ENCODE measurements around the gene UBN1. TPM values are rescaled to one million over a fixed set of nuclear protein-coding genes. Genes with fewer than 3 reads are reported as not detected.

Gene UBN1
- total RNA-seq, 2 experiments from 2014 or later: 45.7 to 45.8 TPM

DNA sequence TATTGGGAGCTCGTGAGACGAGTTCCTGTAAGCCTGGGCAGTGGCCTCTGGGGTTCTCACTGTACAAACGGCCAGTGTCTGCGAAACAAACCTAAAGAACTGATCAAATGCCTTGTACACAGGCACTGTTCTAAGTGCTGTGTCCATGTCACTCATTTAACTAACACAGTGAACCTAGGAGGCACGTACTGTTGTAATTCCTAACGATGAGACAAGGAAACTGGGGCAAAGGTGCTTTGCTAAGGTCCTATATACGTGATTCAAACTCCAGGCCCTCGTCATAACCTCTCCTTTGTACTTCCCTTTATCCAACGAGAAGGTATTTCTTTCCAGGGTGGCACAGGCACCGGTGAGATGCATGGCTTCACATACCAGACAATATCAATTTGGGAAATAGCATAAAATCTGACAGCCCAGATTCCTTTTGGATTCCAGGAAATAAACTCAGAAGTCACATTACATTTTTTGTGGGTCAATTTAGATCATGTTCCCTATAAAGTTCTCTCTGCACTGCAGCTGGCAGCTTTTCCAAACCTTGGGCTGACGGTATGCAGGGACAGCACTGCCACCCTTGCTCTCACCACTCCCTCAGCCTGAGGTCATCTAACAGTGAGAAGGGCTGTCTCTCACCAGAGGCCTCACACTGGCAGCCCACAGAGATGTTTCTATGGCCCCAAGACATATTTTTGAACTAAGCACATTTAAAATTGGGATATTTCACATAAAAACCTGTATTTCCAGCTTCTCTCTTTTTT lies 18.5 kb upstream of the UBN1 start:
- intact Hi-C loops (cut with DNase I, micrococcal nuclease): no loop called here
- Histone ChIP-seq H3K4me3 (ENCODE audit: low read length) (no peak overlapping the region), H3K4me1 (ENCODE audit: insufficient read depth, low read length) (no peaks in the 10 kb centered on the region), H3K36me3 (ENCODE audit: insufficient read depth, low read length) (peaks cover 83% of the 10 kb centered on the region), H3K9me3 (ENCODE audit: control insufficient read depth in 1 of 2, insufficient read depth in 1 of 2, low read length in 2 of 2) (no peaks in the 10 kb centered on the region), H3K27ac (ENCODE audit: low read depth in 1 of 2, low read length in 2 of 2) (no peak overlapping the region), H3K27me3 (ENCODE audit: control insufficient read depth in 1 of 2, insufficient read depth in 2 of 2, low read length in 2 of 2) (no peaks in the 10 kb centered on the region)
- H3K4me1 Mint-ChIP-seq (ENCODE audit: low read depth): peaks cover 5% of the 10 kb centered on the region
- DNase-seq: no peak
- peaks cover 90% of the 10 kb centered on the region for H3K36me3 Mint-ChIP-seq (ENCODE audit: low read depth)
- H3K9me3 Mint-ChIP-seq: no peaks in the 10 kb centered on the region
- ChIA-PET POLR2A (no interaction called here), CTCF (interaction anchor here (0.6 kb wide), 1 partner anchor 332 kb away, joined by 4 read pairs; no protein-coding TSS in a partner anchor)
- H3K27me3 Mint-ChIP-seq: no peaks in the 10 kb centered on the region
- H3K4me3 Mint-ChIP-seq: no peak overlapping the region
- TF ChIP-seq, protein P1, sequence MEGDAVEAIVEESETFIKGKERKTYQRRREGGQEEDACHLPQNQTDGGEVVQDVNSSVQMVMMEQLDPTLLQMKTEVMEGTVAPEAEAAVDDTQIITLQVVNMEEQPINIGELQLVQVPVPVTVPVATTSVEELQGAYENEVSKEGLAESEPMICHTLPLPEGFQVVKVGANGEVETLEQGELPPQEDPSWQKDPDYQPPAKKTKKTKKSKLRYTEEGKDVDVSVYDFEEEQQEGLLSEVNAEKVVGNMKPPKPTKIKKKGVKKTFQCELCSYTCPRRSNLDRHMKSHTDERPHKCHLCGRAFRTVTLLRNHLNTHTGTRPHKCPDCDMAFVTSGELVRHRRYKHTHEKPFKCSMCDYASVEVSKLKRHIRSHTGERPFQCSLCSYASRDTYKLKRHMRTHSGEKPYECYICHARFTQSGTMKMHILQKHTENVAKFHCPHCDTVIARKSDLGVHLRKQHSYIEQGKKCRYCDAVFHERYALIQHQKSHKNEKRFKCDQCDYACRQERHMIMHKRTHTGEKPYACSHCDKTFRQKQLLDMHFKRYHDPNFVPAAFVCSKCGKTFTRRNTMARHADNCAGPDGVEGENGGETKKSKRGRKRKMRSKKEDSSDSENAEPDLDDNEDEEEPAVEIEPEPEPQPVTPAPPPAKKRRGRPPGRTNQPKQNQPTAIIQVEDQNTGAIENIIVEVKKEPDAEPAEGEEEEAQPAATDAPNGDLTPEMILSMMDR (IDR thresholded peaks at IDR 0.05): no peak
- H3K27ac Mint-ChIP-seq: no peak overlapping the region
- ATAC-seq (ENCODE audit: poor library complexity): no peak

DNA sequence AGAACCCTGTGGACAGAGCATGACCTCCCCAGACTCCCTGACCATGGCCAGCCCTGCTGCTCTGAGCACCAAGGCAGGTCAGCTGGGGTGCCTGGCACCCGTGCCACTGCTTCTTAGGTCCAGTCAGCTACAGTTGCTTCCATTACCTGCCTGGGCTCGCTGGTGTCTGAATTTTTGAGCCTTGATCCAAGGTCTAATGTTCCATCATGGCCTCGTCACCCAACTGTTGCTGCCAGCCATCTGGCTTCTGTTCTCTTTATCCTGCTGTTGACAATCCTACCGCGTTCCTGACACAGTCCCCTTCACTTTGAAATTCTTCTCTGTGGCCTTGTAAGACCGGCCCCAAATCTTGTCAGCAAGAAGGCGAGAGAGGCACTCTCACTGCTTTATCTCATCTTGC lies 16.9 kb upstream of the UBN1 start:
- intact Hi-C loops (cut with DNase I, micrococcal nuclease): no loop called here
- peaks cover 5% of the 10 kb centered on the region for H3K4me1 Mint-ChIP-seq (ENCODE audit: low read depth)
- POLR2A ChIA-PET: no interaction called here
- CTCF ChIA-PET: no interaction called here
- peaks cover 77% of the 10 kb centered on the region for H3K36me3 ChIP-seq (ENCODE audit: insufficient read depth, low read length)
- no peak overlapping the region for H3K27ac ChIP-seq (ENCODE audit: low read depth in 1 of 2, low read length in 2 of 2)
- H3K27ac Mint-ChIP-seq: no peak overlapping the region
- H3K4me3 ChIP-seq (ENCODE audit: low read length): no peak overlapping the region
- ATAC-seq (ENCODE audit: poor library complexity) (no peak), DNase-seq (no peak)
- H3K4me1 ChIP-seq (ENCODE audit: insufficient read depth, low read length): no peaks in the 10 kb centered on the region
- H3K9me3 Mint-ChIP-seq: no peaks in the 10 kb centered on the region
- no peaks in the 10 kb centered on the region for H3K27me3 ChIP-seq (ENCODE audit: control insufficient read depth in 1 of 2, insufficient read depth in 2 of 2, low read length in 2 of 2)
- no peaks in the 10 kb centered on the region for H3K9me3 ChIP-seq (ENCODE audit: control insufficient read depth in 1 of 2, insufficient read depth in 1 of 2, low read length in 2 of 2)
- no peaks in the 10 kb centered on the region for H3K27me3 Mint-ChIP-seq
- peaks cover 87% of the 10 kb centered on the region for H3K36me3 Mint-ChIP-seq (ENCODE audit: low read depth)
- no peak overlapping the region for H3K4me3 Mint-ChIP-seq
- TF ChIP-seq, protein P1 (IDR thresholded peaks at IDR 0.05): no peak

DNA sequence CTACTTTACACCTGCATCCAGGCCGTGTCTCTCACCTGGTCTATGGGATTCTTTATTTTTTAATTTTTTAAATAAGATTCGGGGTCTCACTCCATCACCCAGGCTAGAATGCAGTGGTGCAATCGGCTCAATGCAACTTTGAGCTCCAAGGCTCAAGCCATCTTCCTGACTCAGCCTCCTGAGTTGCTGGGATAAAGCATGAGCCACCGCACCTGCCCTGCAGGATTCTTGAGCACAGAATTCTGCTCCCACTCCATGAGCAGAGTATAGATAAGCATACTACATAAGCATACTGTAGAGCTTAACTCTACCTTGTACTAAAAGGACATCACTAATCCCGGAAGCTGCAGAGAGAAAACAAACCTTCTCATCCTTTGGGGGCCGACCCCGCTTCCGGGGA lies 15.7 kb upstream of the UBN1 start:
- Mint-ChIP-seq H3K4me1 (ENCODE audit: low read depth) (peaks cover 5% of the 10 kb centered on the region), H3K9me3 (no peaks in the 10 kb centered on the region), H3K36me3 (ENCODE audit: low read depth) (peaks cover 84% of the 10 kb centered on the region), H3K27ac (no peak overlapping the region), H3K27me3 (no peaks in the 10 kb centered on the region), H3K4me3 (no peak overlapping the region)
- no peaks in the 10 kb centered on the region for H3K4me1 ChIP-seq (ENCODE audit: insufficient read depth, low read length)
- DNase-seq (no peak), ATAC-seq (ENCODE audit: poor library complexity) (no peak)
- peaks cover 77% of the 10 kb centered on the region for H3K36me3 ChIP-seq (ENCODE audit: insufficient read depth, low read length)
- H3K27ac ChIP-seq (ENCODE audit: low read depth in 1 of 2, low read length in 2 of 2): no peak overlapping the region
- POLR2A ChIA-PET: no interaction called here
- TF ChIP-seq, protein P1 (IDR thresholded peaks at IDR 0.05): no peak
- intact Hi-C loops (cut with DNase I, micrococcal nuclease): no loop called here
- CTCF ChIA-PET: no interaction called here
- no peaks in the 10 kb centered on the region for H3K27me3 ChIP-seq (ENCODE audit: control insufficient read depth in 1 of 2, insufficient read depth in 2 of 2, low read length in 2 of 2)
- H3K9me3 ChIP-seq (ENCODE audit: control insufficient read depth in 1 of 2, insufficient read depth in 1 of 2, low read length in 2 of 2): no peaks in the 10 kb centered on the region
- no peak overlapping the region for H3K4me3 ChIP-seq (ENCODE audit: low read length)

All from CD4-positive, alpha-beta T cell (primary cell).